ENCODE measurements around the gene CHL1.

- TF ChIP-seq CTCF (IDR thresholded peaks at IDR 0.05): no peak
- TF ChIP-seq EZH2phosphoT487 (IDR thresholded peaks at IDR 0.05): no peak
- TF ChIP-seq EZH2 (IDR thresholded peaks at IDR 0.05): no peak
These were observed 145.4 kb downstream of the CHL1 start for GRCh38 chr3:341998-342397.
